ENCODE data around the gene DYNC1LI2.

GRCh38 chr16:66714654-66715307 lies 36.6 kb downstream of the DYNC1LI2 start:
- TF ChIP-seq CTCF (IDR thresholded peaks at IDR 0.05) (no peak), POLR2A (IDR thresholded peaks at IDR 0.05) (no peak)

Data from suprapubic skin (tissue), 3 donors.